OCI-LY3 (cell line): ENCODE data around the gene PSMB3.

Experiments used
- H2AFZ ChIP-seq: fragments of 200-600, 300-600 bp; shearing (Covaris generic); 2 replicates; pipeline ENCODE4 v1.6.0; 2014; ENCODE audit warnings: antibody characterized with exemption, low read depth, low read length
- H3K27ac ChIP-seq: fragments of 200-600, 300-600 bp; sonication (generic); 2 replicates; pipeline ENCODE4 v1.5.1; 2014; ENCODE audit warnings: mild to moderate bottlenecking, low read length, moderate library complexity, mixed read lengths
- H3K27me3 ChIP-seq: fragments of 200-600, 300-600 bp; sonication (generic); 2 replicates; pipeline ENCODE4 v1.6.1; 2014; ENCODE audit warnings: low read depth, low read length, mixed read lengths
- H3K36me3 ChIP-seq: fragments of 200-600, 300-600 bp; sonication (generic); replicated peaks from 2 replicates; pipeline ENCODE3; 2014; ENCODE audit warnings: low read depth, low read length, mixed read lengths
- H3K4me1 ChIP-seq: fragments of 300-600, 200-600 bp; sonication (generic); 2 replicates; pipeline ENCODE4 v1.6.1; 2014; ENCODE audit warnings: low read length, mixed read lengths
- H3K4me2 ChIP-seq: fragments of 200-600, 300-600 bp; sonication (generic); 2 replicates; pipeline ENCODE4 v1.6.1; 2014; ENCODE audit warnings: low read length, mixed read lengths
- H3K4me3 ChIP-seq: fragments of 300-600, 200-600 bp; sonication (generic); 2 replicates; pipeline ENCODE4 v1.5.1; 2014; ENCODE audit warnings: antibody characterized with exemption, mild to moderate bottlenecking, low read length, moderate library complexity
- H3K79me2 ChIP-seq: fragments of 300-600, 200-600 bp; shearing (Covaris generic); 2 replicates; pipeline ENCODE4 v1.6.1; 2014; ENCODE audit warnings: mild to moderate bottlenecking, low read length, mixed read lengths
- H3K9ac ChIP-seq: fragments of 300-600, 200-600 bp; shearing (Covaris generic); 2 replicates; pipeline ENCODE4 v1.6.0; 2014; ENCODE audit warnings: mild to moderate bottlenecking, low read length, moderate library complexity
- H3K9me3 ChIP-seq: fragments of 200-600, 300-600 bp; shearing (Covaris generic); 2 replicates; pipeline ENCODE4 v1.6.1; 2014; ENCODE audit warnings: low read length, mixed read lengths; ENCODE audit not compliant: insufficient read depth
- H4K20me1 ChIP-seq: fragments of 200-600, 300-600 bp; sonication (generic); 2 replicates; pipeline ENCODE4 v1.6.1; 2016; ENCODE audit warnings: low read length, mixed read lengths; ENCODE audit not compliant: insufficient read depth
- EZH2phosphoT487 ChIP-seq: fragments of 200-600 bp; shearing (Covaris generic); IDR thresholded peaks from 2 replicates; pipeline ENCODE4 v1.6.1; 2018; ENCODE audit warnings: antibody characterized with exemption, mixed run types, low read depth
- TF ChIP-seq, protein P1 (sequence below): fragments of 200-600, 300-600 bp; sonication (generic); IDR thresholded peaks from 2 replicates; pipeline ENCODE4 v1.5.1; 2014; ENCODE audit warnings: antibody characterized with exemption, low read length, low read depth

The PSMB3 gene

DNA sequence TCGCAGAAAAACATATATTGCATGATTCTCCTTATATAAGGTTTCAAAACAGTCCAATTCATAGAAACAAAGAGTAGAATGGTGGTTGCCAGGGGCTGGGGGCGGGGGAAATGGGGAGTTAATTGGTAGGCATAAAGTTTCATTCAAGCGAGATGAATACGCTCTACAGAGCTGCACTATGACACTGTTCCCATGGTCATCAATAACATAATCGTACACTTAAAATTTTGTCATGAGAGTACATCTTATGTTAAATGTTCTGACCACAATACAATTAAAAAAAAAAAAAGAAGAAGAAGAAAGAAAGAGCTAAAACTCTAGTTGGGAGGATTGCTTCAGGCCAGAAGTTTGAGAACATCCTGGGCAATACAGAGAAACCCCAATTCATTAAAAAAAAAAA is 41.7 kb downstream of the PSMB3 start:
- Histone ChIP-seq H4K20me1 (peaks cover 9% of the 10 kb centered on the region; the same call in 1 of the 2 replicates), H3K27me3 (no peaks in the 10 kb centered on the region), H3K9me3 (no peaks in the 10 kb centered on the region), H3K27ac (no peak overlapping the region), H3K4me1 (peaks cover 12% of the 10 kb centered on the region), H3K4me2 (no peak overlapping the region), H3K36me3 (peaks cover 16% of the 10 kb centered on the region), H2AFZ (no peak overlapping the region), H3K4me3 (no peak overlapping the region), H3K9ac (no peak overlapping the region), H3K79me2 (peaks cover 39% of the 10 kb centered on the region)
- TF ChIP-seq, protein P1, sequence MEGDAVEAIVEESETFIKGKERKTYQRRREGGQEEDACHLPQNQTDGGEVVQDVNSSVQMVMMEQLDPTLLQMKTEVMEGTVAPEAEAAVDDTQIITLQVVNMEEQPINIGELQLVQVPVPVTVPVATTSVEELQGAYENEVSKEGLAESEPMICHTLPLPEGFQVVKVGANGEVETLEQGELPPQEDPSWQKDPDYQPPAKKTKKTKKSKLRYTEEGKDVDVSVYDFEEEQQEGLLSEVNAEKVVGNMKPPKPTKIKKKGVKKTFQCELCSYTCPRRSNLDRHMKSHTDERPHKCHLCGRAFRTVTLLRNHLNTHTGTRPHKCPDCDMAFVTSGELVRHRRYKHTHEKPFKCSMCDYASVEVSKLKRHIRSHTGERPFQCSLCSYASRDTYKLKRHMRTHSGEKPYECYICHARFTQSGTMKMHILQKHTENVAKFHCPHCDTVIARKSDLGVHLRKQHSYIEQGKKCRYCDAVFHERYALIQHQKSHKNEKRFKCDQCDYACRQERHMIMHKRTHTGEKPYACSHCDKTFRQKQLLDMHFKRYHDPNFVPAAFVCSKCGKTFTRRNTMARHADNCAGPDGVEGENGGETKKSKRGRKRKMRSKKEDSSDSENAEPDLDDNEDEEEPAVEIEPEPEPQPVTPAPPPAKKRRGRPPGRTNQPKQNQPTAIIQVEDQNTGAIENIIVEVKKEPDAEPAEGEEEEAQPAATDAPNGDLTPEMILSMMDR: no peak
- TF ChIP-seq EZH2phosphoT487: no peak

DNA sequence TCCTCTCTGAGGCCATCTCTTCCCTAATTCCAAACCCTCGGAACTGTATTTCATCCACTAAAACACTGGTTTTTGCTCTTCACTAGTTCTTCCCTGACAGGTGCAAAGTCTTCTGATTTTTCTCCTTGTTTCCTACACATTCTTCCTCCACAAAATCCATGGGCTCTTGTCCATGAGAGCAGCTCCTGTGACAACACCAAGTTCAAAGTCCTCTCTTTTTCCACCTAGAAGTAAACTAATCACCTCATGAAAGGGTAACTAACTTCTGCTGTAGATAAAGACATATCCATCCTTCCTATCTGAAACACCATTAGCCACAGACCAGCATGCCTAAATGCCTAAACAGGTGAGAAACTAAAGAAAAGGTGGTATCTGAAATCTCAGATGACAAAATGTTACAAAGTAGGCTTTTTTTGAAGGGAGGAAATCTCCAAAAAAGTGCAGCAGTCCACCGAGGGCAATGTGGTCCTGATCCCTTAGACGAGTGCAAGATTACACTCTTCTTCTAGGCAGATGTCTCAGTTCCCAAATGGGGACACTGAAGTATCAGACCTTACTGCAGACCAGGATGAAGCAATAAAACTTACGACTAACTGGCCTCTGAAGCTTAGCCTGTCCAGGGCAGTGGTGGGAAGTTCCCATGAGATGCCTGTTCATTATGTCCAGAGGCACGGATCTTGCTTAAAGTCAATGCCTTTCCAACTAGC is 44.1 kb downstream of the PSMB3 start:
- TF ChIP-seq EZH2phosphoT487: no peak
- TF ChIP-seq, protein P1: no peak
- no peak overlapping the region for H3K27ac ChIP-seq
- H4K20me1 ChIP-seq: 0 out of 2 replicates have a peak, but pooled peaks cover 9% of the 10 kb centered on the region
- no peak overlapping the region for H2AFZ ChIP-seq
- no peak overlapping the region for H3K9ac ChIP-seq
- no peaks in the 10 kb centered on the region for H3K27me3 ChIP-seq
- H3K4me2 ChIP-seq: no peak overlapping the region
- no peaks in the 10 kb centered on the region for H3K9me3 ChIP-seq
- peaks cover 23% of the 10 kb centered on the region for H3K36me3 ChIP-seq
- peaks cover 39% of the 10 kb centered on the region for H3K79me2 ChIP-seq
- H3K4me3 ChIP-seq: no peak overlapping the region
- H3K4me1 ChIP-seq: peaks cover 17% of the 10 kb centered on the region

DNA sequence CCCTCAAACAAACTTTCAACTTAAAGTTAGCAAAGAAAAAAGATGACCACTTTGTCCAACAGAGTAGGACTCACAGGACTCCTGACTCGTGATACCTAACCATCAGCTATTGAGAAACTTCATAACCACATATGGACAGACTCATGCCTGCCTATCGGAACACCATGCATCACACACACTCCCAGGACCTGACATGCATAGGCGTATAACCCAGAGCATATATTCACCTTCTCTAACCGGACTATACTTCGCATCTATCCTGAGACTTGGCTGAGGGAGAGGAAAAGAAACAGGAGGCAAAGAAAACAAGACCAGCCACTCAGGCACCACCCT is 44.6 kb downstream of the PSMB3 start:
- Histone ChIP-seq H2AFZ (no peak overlapping the region), H3K27ac (no peak overlapping the region), H3K79me2 (peaks cover 39% of the 10 kb centered on the region), H3K4me2 (no peak overlapping the region), H3K9me3 (no peaks in the 10 kb centered on the region), H3K9ac (no peak overlapping the region), H3K4me3 (no peak overlapping the region), H4K20me1 (0 out of 2 replicates have a peak, but pooled peaks cover 9% of the 10 kb centered on the region), H3K36me3 (peaks cover 28% of the 10 kb centered on the region), H3K27me3 (no peaks in the 10 kb centered on the region), H3K4me1 (peaks cover 17% of the 10 kb centered on the region)
- no peak for TF ChIP-seq EZH2phosphoT487
- TF ChIP-seq, protein P1: no peak

DNA sequence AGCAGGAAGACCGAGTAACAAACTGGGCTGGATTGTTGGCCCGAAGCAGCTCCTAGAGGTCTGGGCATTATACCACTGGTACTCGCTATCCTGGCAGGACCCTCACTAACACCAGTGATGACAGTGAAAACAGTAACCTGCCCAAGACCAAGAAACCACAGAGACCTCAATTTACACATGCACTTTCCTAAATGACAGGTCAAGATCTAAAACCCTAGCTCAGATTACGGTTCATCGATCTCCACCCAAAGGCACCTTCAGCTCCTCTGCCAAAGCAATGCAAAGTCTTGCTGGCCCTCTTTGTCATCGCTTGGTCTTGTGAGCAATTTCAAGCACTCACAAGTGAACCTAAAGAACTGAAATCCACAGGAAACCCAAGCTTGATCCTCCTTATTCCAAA is 45.3 kb downstream of the PSMB3 start:
- H3K4me3 ChIP-seq: peak overlapping the region; percentile 95
- H3K27ac ChIP-seq: no peak overlapping the region

More for the DNA sequence above, 45.3 kb downstream of the PSMB3 start:
- Histone ChIP-seq H3K9ac (0 out of 2 replicates have a peak overlapping the region, but pooled peaks have one; percentile 94), H4K20me1 (0 out of 2 replicates have a peak, but pooled peaks cover 9% of the 10 kb centered on the region), H3K27me3 (no peaks in the 10 kb centered on the region), H3K36me3 (peaks cover 30% of the 10 kb centered on the region), H3K4me1 (peaks cover 17% of the 10 kb centered on the region), H3K4me2 (peak overlapping the region; percentile 98), H3K79me2 (peaks cover 39% of the 10 kb centered on the region), H3K9me3 (no peaks in the 10 kb centered on the region), H2AFZ (no peak overlapping the region)
- no peak for TF ChIP-seq EZH2phosphoT487
- TF ChIP-seq, protein P1: no peak
